Activated T-helper 9 cell treated with anti-CD3 and anti-CD28 coated beads, Interleukin-2, amount 50 U/mL, for 16 hours (primary cell): ENCODE data around the gene DCAF5.

Experiments
- DNase-seq: peaks from one replicate; pipeline ENCODE4 v3.0.0-alpha.2; 2020; ENCODE audit warnings: low read depth

DCAF5 gene

DNA sequence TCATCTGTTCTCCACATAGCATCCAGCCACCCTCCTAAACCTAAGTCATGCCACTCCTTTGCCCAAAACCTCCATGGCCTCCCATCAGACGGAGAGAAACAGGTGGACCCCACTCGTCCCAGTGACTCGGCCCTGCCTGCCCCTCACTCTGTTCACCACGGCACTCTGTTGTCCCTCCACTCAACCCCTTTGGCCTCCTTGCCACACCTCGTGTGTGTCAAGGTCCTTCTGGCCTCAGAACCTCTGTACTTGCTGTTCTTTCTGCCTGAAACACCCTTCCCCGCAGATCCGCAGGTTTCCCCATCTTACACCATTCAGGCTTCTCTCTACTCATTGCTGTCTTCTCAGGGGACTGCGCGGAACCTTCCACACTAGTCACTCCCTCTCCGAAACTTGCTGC, 149.3 kb downstream of the DCAF5 start:
- no peak for DNase-seq

DNA sequence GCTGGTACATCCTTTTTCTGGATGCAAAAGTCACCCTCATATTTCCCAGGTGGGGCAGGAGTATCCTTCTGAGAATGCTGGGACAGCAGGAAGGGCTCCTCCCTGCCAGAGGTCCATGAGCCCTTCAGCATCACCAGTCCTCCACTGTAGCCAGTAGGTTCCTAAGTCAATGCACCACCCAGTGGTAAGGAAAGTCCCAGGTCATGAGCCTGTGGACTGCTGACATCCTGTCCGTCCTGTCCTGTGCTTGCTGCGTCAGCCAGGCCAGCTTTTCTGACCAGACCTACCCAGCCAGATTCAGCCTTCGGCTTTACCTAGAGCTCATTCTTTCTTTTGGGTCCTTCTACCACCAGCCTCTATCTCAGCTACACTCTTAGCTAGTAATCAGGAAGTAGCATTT, 150.8 kb downstream of the DCAF5 start:
- no peak for DNase-seq

DNA sequence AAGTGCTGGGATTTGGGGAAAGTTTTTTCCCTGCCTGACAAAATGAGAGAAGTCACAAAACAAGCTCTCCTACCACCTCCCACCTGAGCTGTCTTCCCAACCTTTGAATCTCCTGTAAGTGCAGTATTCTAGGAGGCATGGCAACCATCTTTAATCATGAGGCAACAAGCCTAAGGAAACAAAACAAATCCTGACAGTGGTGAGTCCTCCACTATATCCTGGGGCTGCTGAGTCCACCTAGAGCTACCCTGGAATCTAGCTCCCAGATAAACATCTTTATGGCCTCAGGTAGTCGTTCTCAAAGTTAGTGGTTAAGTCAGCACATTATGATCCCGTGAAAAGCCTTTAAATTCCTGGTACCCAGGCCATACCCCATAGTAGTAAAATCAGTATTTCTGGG, 151.5 kb downstream of the DCAF5 start:
- DNase-seq, result no peak
